ENCODE measurements around the gene ING5.
"Not testable (repeated sequence)": the region's sequence is repeated elsewhere in the genome, so short reads cannot be mapped to it uniquely, and the experiment has no call there.

The ING5 gene

DNA sequence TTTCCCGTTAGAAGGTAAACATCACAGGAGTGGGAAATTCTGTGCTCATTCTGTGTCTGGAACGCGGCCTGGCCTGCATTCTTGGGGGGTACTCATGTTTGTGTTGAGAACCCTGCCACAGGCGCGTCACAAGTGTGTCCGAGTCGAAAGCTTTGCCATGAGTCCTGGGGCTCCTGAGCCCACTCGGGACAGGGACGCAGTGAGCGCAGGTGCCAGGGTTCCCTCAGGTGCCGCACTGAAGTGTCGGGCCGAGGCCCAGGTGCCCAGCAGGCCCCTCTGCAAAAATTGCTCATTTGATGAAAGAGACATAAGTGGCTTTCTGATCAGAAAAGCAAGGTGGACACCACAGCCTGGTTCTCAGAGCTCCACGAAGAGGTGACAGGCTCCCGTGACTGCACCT is 37.3 kb downstream of the ING5 start:
- no peak for DNase-seq (ENCODE audit: low spot score)

DNA sequence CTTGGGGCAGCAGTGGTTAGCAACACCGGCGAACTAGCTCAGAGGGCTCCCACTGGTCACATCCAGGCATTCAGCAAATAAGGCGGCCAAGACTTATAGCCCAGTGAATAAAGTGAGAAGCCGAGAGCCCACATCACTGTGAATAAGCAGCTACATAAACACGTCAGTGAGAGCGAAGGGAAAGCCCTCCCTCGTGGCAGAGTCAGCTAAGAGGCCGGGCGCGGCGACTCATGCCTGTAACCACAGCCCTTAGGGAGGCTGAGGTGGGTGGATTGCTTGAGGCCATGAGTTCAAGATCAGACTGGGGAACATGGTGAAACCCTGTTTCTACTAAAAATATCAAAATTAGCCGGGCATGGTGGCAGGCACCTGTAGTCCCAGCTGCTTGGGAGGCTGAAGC is 37.8 kb downstream of the ING5 start:
- DNase-seq (ENCODE audit: low spot score), result no peak

DNA sequence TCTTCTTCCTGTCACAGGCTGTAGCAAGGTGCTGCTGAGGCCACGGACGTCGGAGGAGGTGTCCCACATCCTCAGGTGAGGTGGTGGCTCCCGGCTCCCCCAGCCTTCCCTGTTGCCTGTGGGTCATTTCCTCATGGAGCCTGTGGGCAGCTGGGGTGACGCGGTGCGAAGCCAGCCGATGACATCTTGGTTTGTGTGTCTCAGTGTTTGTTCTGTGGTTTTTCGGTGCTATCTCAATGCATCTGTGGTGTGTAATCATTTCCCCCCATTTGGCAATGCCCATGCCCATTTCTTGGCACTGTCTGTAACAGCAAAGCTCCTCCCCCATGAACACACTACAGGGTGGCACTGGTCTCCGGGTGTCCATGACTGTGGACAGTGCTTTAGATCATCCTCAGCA is 39.2 kb downstream of the ING5 start:
- DNase-seq (ENCODE audit: low spot score), result no peak

GRCh38 chr2:241742320-241742939 is 40.6 kb downstream of the ING5 start:
- no peak for DNase-seq (ENCODE audit: low spot score)

DNA sequence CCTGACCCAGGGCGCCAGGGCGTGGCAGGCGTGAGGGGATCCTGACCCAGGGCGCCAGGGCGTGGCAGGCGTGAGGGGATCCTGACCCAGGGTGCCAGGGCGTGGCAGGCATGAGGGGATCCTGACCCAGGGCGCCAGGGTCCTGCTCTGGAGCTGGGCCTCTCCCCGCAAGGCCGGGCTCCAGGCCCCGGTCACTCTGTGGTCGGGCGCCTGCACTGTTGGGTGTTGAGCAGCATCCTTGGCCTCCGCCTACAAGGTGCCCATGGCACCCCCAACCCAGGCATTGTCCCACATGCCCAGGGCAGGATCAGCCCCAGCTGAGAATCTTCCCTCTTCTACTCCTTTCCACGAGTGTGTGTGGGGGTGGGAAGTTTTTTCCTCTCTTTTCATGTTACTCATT is 41.2 kb downstream of the ING5 start:
- not testable (repeated sequence) for DNase-seq (ENCODE audit: low spot score)

DNA sequence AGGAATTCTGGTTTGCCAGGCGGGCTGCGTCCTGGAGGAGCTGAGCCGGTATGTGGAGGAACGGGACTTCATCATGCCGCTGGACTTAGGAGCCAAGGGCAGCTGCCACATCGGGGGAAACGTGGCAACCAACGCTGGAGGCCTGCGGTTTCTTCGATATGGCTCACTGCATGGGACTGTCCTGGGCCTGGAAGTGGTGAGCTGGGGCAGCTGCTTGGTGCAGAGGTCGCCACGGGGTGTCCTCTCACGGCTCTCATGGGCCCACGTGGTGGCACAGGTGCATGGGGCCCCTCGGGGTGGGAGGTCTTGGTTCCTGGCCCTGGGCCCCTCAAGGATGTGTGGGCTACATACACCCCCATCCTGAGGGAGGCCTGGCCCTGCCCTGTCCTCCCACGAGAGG is 41.8 kb downstream of the ING5 start:
- no peak for DNase-seq (ENCODE audit: low spot score)

GRCh38 chr2:241744028-241744754 is 42.4 kb downstream of the ING5 start:
- no peak for DNase-seq (ENCODE audit: low spot score)

DNA sequence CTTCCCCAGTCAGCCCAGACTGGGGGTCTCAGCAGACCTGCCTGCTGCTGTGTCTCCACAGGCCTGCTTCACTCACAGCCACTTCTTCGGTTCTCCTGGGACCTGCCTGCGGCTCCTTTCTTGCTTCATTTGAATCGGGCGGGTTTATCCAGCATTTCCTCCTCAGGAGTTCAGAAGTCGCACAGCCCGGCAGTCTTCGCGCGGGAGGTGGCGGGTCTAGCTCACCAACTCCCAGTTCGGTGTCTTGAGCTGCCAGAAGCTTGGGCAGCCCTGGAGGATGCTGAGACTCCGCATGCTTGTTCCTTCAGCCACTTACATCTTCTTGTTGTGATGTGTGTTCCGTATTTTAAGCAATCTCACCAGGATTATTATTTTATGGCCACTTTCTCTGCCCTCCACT is 43.4 kb downstream of the ING5 start:
- DNase-seq (ENCODE audit: low spot score), result no peak

GRCh38 chr2:241746084-241746483 is 44.2 kb downstream of the ING5 start:
- no peak for DNase-seq (ENCODE audit: low spot score)

GRCh38 chr2:241748468-241749256 is 46.8 kb downstream of the ING5 start:
- no peak for DNase-seq (ENCODE audit: low spot score)

DNA sequence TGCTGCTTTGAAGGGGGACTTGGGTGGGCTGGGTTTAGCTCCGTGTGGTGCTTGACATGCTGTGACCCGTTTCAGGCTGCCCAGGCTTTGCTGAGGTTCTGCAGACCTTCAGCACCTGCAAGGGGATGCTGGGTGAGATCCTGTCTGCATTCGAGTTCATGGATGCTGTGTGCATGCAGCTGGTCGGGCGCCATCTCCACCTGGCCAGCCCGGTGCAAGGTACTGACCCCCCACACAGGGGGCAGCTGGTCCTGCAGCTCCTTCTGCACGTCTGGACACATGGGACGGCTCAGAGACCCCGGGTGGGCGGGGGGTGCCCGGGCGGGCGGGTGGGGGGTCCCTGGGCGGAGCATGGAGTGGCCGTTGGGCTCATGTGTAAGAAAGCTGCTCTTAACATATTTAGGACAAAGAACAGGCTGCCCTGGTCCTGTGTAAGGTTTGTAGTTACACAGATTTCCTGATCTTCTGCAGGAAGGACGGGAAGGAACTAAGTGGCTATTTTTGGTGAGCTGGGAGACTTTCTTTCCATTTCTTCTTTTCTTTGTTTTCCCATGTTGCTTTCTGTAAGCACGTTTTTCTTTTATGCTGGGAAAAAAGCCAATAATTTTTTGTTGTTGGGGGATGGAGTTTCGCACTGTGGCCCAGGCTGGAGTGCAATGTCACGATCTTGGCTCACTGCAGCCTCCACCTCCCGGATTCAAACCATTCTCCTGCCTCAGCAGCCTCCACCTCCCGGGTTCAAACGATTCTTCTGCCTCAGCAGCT is 48.4 kb downstream of the ING5 start:
- no peak for DNase-seq (ENCODE audit: low spot score)

GRCh38 chr2:241751152-241751551 is 49.3 kb downstream of the ING5 start:
- no peak for DNase-seq (ENCODE audit: low spot score)

DNA sequence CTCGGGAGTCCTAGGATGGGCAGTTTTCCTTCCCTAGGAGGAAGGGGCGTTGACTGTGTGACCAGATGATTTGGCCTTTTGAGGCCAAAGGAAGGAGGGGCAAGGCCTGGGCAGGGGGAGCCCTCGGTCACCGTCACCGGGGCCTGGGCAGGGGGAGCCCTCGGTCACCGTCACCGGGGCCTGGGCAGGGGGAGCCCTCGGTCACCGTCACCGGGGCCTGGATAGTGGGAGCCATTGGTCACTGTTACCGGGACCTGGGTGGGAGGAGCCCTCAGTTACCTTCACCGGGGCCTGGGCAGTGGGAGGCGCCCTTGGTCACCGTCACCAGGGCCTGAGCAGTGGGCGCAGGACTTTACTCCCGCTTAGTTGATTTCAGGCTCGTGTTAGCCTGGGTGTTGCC is 49.9 kb downstream of the ING5 start:
- DNase-seq (ENCODE audit: low spot score), result no peak

- no peak for DNase-seq (ENCODE audit: low spot score)
Observed at GRCh38 chr2:241752253-241752652, 50.4 kb downstream of the ING5 start.

GRCh38 chr2:241752689-241753276 is 50.9 kb downstream of the ING5 start:
- no peak for DNase-seq (ENCODE audit: low spot score)

- no peak for DNase-seq (ENCODE audit: low spot score)
Observed at GRCh38 chr2:241753493-241753892, 51.7 kb downstream of the ING5 start.

DNA sequence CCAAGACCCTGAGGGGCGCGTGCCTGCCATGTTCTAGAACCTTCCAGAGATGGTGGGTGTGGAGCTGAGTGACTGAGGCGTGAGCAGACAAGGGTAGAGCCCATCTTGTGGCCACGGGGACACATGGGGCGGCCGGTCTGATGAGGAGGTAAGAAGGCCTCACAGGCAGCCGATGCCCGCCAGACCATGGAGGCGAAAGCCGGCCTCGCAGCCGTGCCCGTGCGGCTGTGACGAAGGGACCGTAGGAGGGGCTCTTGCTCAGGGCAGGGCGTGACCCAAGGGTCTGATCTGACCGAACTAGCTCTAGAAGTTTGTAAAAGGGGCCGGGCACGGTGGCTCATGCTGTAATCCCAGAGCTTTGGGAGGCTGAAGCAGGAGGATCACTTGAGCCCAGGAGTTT is 52.2 kb downstream of the ING5 start:
- no peak for DNase-seq (ENCODE audit: low spot score)

GRCh38 chr2:241755166-241755565 is 53.3 kb downstream of the ING5 start:
- DNase-seq (ENCODE audit: low spot score), result no peak

- DNase-seq (ENCODE audit: low spot score), result no peak
Observed at GRCh38 chr2:241755777-241756176, 53.9 kb downstream of the ING5 start.

DNA sequence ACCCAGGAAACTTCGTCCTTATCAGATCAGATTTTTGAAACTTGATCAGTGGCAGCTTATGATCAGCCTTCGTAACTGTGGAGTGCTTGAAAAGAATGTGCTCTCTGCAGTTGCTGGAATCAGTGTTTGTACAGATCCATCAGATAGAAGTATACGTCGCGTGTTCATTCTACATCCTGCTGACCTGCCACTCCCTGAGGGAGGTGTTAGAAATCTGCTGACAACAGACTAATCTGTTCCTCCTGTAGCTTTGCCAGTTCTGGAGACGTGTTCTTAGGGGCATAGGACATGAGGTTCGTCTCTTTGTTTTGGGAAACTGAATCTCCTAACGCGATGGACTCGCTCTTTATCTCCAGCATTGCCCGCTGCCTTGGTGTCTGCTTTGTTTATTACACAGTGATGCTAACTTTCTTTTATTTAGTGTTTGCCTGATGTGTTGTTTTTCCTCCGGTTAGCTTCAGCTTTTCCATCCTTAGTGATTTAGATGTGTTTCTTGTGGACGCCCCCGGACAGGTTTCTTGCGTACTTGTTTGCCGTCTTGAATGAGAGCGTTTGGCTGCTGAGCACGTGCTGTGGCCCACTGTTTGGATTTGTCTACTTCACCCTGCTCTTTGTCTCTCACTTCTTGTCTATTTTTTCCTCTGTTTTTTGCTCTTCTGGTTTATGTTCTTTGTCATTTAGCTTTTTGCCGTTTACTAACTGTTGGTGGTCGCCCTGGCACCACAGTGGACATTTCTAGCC is 57.4 kb downstream of the ING5 start:
- DNase-seq (ENCODE audit: low spot score), result no peak

DNA sequence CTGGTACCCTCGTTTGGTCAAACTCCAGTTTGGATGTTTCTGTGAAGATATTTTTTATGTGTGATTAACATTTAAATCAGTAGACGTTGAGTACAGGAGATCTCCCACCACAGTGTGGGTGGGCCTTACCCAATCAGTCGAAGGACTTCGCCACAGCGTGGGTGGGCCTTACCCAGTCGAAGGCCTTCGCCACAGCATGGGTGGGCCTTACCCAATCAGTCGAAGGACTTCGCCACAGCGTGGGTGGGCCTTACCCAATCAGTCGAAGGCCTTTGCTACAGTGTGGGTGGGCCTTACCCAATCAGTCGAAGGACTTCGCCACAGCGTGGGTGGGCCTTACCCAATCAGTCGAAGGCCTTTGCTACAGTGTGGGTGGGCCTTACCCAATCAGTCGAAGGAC is 58.1 kb downstream of the ING5 start:
- DNase-seq (ENCODE audit: low spot score), result not testable (repeated sequence)
